Measurements from ENCODE around the gene PARD3.

- no peak for TF ChIP-seq EHMT2 (IDR thresholded peaks at IDR 0.05; ENCODE audit: low read depth)
- no peak for TF ChIP-seq CTCF (IDR thresholded peaks at IDR 0.05)
These were observed 590.5 kb downstream of the PARD3 start for GRCh38 chr10:34224639-34225038.

Measured in A549 (cell line).